Measurements from ENCODE around the gene SPAG8.

GRCh38 chr9:35816708-35817107 lies 4.6 kb upstream of the SPAG8 start:
- TF ChIP-seq CTCF (IDR thresholded peaks at IDR 0.05 in 8 of 11, conservative IDR thresholded peaks at IDR 0.05 in 3 of 11) (no peak), POLR2A (IDR thresholded peaks at IDR 0.05) (no peak), POLR2AphosphoS5 (IDR thresholded peaks at IDR 0.05) (no peak)

Measured in spleen (tissue), 7 donors.